ENCODE results near the gene DTNA. TPM values are rescaled to one million over a fixed set of nuclear protein-coding genes. Genes with fewer than 3 reads are reported as not detected.
"Not testable (repeated sequence)": the region's sequence is repeated elsewhere in the genome, so short reads cannot be mapped to it uniquely, and the experiment has no call there.

The DTNA gene
- total RNA-seq, result not detected

DNA sequence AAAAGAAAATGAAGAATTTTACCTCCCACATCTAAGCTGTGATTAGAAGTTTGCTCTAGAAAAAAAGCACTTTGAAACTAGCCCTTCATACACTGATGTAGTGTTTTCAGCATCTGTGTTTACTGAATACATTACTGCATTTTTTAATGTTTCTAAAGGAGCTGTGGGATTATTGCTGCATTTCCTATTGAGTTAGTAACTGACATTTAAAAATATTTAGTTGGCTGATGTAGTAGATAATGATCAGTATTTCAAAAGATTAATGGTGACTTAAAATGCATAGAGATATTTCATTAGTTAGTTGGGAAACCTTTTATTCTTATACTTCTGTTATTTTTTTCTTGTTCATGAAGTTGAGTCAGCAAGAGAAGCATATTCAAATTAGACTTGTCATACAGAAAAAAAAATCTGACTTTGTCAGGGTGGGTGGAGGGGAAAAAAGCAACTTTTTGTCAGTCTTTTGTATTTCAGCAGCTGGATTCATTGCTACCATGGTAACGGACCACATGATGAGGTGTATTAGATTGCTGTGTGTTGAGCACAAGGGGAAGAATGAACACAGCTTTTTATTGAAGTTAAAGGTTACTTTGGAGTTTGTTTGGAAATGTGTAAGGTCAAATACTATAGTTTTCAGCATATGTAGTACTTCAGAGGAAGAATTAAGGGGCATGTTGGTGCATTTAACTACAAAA is at the start of gene DTNA:
TSS of gene DTNA (plus strand) at position 549 of the 692 bp plus-strand sequence. CDS start 45,679 bp downstream, outside the sequence.
- POLR2A ChIA-PET, result no interaction called here
- CTCF ChIA-PET, result no interaction called here

DNA sequence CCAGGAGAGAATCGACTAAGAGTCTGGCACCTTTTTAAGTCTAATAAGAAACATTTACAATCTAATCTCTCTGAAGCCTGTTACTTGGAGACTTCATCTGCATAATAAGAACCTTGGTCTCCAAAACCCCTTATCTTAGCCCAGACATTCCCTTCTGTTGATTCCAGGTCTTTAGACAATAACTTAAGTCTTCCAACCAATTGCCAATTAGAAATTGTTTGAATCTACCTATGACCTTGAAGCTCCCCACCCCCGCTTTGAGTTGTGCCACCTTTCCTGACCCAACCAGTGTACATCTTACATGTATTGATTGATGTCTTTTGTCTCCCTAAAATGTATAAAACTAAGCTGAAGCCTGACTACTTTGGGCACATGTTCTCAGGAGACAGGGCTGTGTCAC is 49.5 kb upstream of the DTNA start:
- CTCF ChIA-PET, result interaction anchor here (0.8 to 2.3 kb wide), 4 partner anchors 34 to 127 kb away, joined by 3 to 8 read pairs (median 3); no protein-coding TSS in a partner anchor

DNA sequence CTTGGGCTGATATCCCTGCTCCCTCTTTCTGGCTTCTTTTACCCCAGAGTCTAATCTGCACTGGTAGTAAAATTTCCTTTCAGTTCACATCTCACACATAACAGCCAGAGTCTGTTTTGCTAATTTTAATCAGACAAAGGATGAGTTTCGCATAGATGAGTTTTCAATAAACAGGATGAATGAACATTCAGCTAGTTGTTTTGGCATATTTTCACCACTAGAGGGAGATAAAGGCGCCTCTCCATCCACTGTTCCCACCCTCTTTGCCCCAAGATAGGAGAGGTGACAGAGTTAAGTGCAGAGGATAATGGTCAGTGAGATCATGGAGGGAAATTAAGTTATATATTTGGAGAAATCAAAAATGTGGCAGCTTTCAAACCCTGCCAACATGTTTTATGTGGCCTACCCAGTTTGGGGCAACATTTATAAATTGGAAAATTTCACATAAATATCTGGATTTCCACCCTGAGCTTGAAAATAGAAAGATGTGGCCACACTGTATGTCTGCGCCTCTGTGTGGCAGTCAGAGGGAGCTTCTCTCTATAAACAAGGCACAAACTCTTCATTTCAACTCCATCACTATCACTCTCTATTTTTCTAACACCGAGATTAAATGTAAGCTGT is 48.5 kb upstream of the DTNA start:
- ChIA-PET POLR2A (no interaction called here), CTCF (interaction anchor here (0.8 to 2.3 kb wide), 3 partner anchors 35 to 126 kb away, joined by 3 to 8 read pairs (median 3); no protein-coding TSS in a partner anchor)

More for the DNA sequence above, 49.5 kb upstream of the DTNA start:
- POLR2A ChIA-PET, result no interaction called here

DNA sequence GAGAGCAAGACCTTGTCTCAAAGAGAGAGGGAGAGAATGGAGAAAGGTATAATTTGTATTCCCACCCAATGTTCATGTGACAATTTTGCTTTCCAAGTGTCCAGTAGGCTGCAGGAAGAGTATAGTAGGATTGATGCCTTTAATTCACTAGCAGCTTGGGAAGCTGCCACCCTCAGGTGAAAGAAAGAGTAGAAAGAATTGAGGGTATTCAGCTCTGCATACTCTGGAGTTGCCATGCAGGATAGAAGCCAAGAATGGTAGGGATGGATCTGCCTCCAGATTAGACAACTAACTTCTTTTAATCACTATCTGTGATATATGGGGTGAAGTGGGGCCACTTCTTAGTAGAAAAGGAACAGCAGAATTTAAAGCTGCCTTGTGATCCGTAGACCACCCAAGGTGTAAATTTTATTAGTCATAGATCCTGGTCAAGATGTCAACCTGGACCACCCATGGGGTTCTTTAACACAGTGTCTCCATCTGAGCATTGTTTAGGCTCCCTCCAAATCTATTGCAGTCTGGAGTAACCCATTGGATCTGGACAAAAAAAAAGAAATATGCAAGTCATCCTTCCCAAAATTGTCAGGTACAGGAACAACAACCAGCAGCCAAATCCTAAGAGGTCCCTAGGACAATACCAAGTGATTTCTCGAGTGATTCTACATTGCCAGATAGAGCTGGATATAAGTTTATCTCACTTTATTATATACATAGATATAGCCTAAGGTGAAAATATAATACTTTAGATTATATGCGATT is 33.1 kb upstream of the DTNA start:
- ChIA-PET POLR2A (no interaction called here), CTCF (no interaction called here)

DNA sequence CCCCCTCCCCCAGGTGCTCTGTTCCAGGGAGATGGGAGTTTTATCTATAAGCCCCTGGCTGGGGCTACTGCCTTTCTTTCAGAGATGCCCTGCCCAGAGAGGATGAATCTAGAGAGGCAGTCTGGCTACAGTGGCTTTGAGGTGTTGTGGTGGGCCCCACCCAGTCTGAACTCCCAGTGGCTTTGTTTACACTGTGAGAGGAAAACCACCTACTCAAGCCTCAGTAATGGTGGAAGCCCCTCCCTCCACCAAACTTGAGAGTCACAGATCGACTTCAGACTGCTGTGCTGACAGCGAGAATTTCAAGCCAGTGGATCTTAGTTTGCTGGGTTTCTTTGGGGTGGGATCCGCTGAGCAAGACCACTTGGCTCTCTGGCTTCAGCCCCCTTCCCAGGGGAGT is 20.3 kb upstream of the DTNA start:
- POLR2A ChIA-PET, result not testable (repeated sequence)

DNA sequence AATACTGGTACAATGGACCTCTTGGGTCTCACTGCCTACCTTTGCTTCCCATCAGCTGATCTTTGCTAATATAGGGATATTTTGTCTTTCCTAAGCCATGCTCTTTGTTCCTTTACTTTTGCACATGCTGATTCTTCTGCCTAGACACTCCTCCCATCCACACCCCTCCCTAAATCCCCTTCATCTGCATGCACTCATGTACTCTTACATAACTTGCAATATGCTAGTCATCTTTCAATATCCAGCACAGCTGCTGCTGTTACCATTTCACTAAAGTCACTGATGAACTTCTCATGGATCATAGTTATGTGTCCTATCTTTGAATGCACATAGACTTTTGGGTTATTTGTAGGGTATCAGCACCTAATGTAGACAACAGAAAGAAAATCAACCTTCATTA is 18.5 kb upstream of the DTNA start:
- POLR2A ChIA-PET, result no interaction called here
- CTCF ChIA-PET, result no interaction called here

More for the DNA sequence above, 20.3 kb upstream of the DTNA start:
- CTCF ChIA-PET, result not testable (repeated sequence)

DNA sequence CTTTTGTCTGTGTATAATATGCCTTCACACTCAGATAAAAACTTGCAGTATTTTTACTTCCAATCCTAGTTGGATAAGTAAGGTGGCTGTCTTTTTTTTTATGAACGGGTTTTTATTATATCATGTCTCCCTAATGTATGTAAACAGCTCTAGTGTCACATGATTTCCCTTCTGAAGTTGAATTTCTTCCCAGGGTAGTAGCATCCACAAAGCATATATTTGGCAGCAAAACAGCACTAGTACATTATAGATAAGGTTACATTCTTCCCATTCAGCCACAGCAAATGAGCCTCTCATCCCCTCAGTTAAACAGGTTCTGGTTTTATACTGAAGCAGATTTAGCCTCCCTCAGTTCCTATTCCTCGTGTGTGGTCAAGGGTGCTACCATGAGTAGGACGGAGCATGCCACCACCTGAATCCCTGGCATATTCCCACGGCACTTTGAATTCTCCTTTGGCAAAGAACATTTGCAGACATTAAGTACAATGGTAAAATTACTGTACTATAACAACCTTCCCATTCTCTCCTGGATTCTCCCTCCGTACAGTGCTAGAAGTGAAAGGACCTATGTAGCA is 15.4 kb upstream of the DTNA start:
- ChIA-PET POLR2A (no interaction called here), CTCF (no interaction called here)

DNA sequence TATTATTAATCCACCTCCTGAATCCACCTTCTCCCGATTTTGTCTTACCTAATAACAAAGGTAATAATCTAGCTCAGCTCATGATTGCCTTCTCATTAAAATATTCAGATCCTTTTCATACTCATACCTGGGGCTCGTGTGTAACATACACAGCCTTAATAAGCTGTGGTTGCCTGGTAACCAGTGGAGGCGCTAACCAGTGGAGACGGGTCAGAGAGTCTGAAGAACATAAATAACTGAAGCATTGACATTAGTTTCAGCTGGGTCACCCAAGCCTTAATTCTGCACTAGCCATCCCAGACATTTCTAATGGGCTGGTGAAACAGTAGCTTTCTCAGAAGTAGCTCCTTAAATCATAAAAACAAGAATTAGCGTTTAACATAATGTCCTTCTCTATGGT is 14.8 kb upstream of the DTNA start:
- POLR2A ChIA-PET, result no interaction called here
- CTCF ChIA-PET, result no interaction called here

DNA sequence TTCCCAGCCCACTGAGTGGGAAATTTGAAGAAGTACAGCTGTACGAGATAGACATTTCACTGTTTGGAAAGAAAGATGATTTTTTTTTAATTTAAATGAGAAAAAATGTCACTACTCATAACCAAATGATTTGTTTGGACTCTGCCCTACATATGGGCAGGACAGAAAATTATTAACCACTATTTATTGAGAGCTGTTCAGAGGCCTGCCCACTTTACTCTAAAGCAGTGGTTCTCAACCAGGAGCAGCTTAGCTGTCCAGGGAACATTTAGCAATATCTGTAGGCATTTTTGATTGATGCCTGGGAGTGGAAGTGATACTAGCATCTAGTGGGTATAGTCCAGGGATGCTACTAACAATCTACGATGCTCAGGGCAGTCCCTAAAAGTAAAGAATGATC is 13.4 kb upstream of the DTNA start:
- CTCF ChIA-PET, result no interaction called here
- POLR2A ChIA-PET, result no interaction called here

DNA sequence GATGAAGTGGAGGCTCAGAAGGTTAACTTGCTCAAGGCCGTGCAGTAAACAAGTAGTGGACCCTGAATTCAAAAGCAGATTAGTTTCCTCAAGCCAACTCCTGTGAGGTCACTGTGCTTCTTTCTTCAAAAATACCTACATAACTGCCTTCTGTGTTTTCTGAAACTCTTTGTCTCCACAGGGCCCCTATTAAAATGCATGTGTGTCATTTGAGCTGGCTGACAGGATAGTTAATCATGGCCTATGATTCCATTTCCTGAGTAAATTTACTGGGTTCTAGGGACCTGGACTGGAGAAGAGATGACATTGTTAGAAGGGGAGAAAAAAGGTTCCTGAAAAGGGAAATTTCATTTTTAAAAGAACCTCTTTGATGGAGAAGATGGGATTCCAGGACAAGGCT is 12.9 kb upstream of the DTNA start:
- ChIA-PET CTCF (no interaction called here), POLR2A (no interaction called here)

DNA sequence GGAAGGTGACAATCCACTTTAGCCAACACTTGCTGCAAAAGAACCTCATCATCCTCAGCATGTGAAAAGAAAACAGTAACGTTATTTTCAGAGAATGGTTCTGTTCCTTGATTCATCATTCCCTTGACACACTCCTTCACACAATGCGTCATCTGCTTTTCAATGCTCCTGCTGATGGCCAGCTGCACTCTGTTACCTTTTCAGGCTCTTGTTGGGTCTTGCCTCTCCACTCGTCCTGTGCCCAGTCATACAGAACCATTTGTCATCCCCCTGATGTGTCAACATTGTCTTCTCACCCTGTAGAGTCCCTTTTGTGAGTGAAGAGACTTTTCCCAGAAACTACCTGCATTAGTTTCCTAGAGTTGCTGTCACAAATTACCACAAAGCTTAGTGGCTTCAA is 12.2 kb upstream of the DTNA start:
- ChIA-PET POLR2A (no interaction called here), CTCF (no interaction called here)

DNA sequence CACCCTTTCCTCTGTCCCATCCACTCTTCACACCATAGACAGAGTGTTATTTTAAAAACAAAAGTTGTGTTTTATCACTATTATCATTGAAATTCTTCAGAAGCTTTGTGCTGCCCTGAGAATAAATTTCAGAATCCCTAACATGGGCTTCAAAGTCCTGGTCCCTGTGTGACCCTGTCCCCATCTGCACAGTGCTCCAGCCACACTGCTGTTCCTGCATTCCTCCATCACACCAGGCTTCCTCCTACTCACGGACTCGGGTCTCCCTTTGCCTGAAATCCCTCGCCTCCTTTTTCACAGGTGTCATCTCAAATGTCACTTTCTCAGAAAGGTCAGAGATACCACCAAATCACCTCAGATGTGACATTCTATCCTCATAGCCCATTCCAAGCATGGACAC is 8.2 kb upstream of the DTNA start:
- ChIA-PET POLR2A (no interaction called here), CTCF (no interaction called here)

DNA sequence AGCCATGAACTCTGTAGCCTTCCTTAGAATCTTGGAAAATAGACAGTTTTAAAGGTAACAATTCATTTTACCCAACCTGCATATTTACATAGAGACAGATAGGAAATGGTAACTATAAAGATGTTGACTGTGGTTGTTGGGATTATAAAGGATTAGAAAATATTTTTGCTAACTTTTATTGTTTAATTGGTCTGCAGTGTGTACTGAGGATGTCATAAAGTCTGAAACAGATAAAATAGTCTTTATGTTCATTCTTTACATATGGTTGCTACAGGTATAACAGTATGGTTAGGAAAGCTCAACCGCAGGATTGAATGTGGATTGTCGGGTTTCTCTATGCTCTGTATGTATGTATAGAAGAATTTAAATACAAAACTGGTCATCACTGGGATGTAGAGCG is 7.3 kb upstream of the DTNA start:
- POLR2A ChIA-PET, result no interaction called here
- CTCF ChIA-PET, result no interaction called here

DNA sequence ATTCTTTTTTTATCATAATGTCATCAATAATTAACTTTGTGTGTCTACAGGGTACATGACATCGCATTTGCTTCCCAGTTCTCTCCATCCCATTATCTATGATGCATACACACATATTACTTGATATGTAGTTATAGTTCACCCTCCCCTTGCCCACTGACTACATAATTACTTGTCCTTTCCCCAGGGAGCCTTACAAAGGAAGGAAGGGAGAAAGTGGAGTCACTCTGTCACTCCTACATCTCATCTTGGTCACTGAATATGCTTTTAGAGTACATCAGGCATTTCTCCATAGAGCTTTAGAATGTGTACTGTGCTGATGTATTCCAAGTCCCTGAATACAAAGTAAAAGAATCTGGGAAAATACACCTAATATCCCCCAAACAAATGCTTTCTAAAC is 6.0 kb upstream of the DTNA start:
- CTCF ChIA-PET, result no interaction called here
- POLR2A ChIA-PET, result no interaction called here

DNA sequence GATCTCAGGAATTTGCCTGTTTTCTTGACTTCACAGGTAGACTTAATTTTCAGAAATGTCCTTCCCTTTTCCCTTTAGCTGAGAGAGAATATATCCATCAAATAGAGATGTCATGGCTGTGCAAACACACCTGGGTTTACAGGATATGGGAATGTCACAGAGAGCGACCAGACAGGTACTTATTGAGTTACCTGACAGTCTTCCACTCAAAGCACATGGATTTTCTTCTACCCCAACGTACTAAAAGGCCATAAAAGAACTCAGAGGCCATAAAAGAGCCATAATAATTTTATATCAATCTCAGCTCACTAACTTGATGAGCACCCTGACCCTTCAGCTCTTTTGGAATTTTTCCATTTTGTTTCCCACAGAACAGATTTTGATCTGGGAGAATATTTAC is 5.3 kb upstream of the DTNA start:
- ChIA-PET CTCF (no interaction called here), POLR2A (no interaction called here)

DNA sequence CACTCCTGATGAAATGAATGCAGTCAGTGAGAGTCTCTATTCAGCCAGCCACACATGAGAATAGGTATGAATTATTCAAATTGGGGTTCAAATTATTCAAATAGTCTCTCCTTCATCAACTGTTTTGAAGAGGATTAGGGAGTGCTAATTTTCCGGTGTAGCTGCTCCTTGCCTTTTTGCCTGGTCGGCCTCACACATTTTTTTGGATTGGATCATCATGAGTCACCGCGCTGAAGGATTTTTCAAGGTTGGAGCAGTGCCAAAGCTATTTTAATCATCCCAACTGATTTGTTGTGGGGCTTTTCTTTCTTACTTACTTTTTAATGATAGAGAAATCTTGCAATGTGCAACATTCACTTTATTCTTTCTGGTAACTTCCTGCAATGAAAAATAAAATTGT is 2.4 kb upstream of the DTNA start:
- ChIA-PET CTCF (no interaction called here), POLR2A (no interaction called here)

DNA sequence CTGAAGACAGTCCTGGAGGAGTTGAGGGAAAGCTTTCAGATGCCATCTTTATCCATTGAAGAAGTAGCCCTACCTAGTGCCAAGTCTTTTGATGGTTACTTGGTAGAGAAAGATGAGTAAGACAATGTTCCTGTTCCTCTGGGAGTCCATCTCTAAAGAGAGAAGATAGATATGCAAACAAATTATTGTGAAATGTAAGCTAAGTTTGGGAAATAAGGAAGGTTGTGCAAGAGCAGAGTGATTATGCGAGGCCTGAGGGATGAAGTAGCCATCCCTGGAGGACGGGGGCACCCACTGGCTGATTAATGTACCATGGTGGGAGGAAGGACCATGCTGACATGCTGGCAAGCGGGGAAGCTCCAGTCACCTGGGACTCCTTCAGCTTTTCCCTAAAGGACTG is 994 bp upstream of the DTNA start:
- ChIA-PET CTCF (no interaction called here), POLR2A (no interaction called here)

DNA sequence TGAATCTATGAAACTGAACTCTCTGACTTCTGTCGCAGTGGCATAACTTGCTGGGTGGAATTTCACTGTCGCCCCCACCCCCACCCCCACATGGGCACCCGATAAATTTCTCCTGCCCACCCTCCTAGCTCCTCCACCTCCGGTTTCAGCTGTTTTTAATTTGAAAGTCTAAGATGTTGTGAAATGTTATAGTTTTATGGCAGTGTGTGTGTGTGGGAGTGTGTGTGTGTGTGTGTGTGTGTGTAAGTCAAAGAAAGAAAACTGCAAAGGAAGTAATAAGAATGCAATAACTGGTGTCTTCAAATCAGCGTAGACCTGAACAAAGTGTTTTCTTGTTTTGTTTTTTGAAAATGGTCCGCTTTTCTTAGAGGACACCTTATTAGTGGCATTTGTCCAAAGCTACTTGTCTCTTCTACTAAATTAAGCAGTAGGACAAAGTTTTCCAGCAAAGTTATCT is 388 bp downstream of the DTNA start:
- ChIA-PET CTCF (no interaction called here), POLR2A (no interaction called here)

DNA sequence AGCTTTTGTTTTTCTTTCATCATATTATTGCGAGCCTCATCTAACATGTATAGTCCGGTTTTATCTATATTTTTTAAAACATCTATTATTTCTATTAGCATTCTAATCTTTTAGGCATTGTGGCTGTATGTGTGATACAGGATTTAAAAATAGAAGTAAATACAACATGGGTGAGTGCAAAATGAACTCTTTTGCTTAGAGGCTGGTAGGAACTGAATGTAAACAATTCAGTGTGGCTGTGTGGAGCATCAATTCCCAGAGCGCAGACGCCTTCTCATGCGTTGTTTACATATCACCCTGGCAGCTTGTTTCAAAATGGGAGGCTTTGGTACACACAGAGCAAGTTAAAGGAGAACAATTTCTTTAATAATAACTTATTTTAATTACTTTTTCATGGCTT is 836 bp downstream of the DTNA start:
- CTCF ChIA-PET, result no interaction called here
- POLR2A ChIA-PET, result no interaction called here

DNA sequence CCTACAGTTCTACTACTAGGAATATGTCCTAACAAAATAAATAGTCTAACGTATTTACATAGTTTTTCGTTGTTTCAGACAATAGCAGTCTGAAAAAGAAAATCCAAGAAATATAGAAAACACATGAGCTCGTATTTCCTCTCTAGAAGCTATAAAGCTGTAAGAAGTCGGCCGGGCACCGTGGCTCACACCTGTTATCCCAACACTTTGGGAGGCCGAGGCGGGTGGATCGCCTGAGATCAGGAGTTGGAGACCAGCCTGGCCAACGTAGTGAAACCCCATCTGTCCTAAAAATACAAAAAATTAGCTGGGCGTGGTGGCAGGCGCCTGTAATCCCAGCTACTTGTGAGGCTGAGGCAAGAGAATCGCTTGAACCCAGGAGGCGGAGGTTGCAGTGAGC is 6.0 kb downstream of the DTNA start:
- CTCF ChIA-PET, POLR2A ChIA-PET: not testable (repeated sequence)

DNA sequence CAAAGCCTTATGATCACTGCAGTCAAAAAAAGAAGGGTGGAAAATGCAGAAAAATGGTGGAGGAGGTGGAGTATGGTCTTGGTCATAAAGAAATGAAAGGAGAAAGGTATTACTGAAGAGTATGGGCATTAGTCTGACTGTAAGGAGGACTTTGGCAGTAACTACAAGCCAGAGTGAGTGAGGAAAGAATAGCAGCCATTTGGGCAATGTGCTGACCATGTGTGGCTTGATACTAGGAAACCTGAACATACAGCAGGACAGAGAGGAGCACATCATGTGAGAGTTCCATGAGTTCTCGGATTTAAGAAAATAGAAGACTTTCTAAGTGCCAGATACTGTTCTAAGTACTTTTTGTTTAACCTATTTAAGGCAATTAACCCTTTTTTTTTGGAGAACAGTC is 8.5 kb downstream of the DTNA start:
- ChIA-PET POLR2A (no interaction called here), CTCF (no interaction called here)

All from activated CD8-positive, alpha-beta memory T cell treated with anti-CD3 and anti-CD28 coated beads for 36 hours (primary cell).